GM18861 (cell line): Measurements from ENCODE around the gene CPNE2.
A peak's percentile ranks its signal among the peaks of the same experiment; 100 is the strongest.

Experiments
- ATAC-seq: cut with Tn5 transposase; IDR thresholded peaks from one replicate; pipeline ENCODE4 v1.9.1; 2021; ENCODE audit not compliant: unreplicated experiment

Gene CPNE2

DNA sequence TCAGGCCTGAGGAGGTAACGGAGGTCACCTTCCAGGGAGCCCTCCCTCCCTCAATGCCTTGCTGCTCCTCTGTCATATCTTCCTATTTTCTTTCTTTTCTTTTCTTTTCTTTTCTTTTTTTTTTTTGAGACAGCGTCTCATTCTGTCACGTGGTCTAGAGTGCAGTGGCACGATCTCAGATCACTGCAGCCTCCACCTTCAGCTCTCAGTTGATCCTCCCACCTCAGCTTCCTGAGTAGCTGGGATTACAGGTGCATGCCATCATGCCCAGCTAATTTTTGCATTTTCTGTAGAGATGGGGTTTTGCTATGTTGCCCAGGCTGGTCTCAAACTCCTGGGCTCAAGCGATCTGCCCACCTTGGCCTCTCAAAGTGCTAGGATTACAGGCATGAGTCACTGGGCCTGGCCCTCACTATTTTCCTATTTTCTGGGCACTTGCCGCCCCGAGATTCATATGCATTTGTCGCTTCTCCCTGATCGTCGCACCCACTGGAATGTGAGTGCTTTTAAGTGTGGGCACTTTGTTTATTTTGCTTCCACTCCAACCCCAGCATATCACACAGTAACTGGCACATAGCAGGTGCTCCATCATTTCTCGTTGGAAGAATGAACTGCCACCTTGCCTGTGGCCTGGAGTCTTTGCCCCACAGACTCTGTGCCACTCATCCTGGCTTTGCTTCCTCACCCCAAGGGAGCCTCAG is 31.7 kb downstream of the CPNE2 start:
- no peak for ATAC-seq

DNA sequence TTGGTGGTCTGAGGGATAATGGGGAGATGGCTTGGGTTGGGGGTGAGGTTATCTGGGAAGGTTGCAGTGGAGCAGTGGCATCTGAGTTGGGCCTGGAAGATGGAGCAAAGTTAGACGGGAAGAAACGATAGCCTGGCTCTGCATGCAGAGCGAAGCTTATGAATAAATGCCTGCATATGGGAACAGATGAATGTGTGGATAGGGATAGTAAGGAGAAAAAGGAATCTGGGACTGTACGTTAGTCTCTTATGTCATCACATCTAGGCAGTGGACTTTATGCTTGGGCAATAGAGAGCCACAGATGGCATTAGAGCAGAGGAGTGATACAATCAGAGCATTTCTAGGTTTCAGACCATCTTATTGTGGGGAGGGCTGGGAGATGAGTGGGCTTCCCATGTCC is 33.0 kb downstream of the CPNE2 start:
- ATAC-seq, result no peak

DNA sequence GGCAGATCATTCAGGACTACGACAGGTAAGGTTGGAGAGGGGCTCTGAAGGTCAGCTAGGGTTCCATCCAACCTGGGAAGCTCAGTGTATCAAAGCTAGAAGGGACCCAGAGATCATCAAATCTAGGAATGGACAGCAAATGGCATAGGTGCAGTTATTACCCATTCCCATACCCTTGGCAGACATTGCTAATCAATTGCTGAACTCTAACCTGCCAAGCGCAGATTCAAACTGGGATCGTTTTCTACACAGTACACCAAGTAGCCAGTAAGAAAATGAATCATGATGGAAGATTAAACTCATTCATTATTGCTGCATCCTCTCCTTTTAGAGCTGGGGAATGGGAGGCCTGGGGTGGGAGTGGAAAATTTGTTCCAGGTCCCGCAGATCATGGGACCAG is 33.6 kb downstream of the CPNE2 start:
- ATAC-seq, result no peak

DNA sequence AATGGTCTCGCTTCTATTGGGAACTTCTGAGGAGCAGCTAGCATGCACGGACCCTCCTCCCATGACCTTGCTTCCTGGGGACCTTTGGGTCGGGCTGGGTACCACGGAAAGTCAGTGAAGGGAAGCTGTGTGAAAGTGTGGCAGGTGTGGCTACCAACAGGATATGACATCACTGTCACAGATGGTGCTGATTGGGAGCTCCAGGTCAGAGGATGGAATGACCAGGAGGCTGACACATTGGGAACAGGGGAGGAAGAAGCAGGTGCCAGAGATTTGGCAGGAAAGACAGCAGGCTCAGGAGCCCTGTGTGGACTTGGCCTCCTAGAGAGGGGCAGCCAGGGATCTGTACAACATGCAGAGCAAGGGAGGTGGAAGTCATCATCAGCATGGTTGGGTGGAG is 34.0 kb downstream of the CPNE2 start:
- no peak for ATAC-seq

DNA sequence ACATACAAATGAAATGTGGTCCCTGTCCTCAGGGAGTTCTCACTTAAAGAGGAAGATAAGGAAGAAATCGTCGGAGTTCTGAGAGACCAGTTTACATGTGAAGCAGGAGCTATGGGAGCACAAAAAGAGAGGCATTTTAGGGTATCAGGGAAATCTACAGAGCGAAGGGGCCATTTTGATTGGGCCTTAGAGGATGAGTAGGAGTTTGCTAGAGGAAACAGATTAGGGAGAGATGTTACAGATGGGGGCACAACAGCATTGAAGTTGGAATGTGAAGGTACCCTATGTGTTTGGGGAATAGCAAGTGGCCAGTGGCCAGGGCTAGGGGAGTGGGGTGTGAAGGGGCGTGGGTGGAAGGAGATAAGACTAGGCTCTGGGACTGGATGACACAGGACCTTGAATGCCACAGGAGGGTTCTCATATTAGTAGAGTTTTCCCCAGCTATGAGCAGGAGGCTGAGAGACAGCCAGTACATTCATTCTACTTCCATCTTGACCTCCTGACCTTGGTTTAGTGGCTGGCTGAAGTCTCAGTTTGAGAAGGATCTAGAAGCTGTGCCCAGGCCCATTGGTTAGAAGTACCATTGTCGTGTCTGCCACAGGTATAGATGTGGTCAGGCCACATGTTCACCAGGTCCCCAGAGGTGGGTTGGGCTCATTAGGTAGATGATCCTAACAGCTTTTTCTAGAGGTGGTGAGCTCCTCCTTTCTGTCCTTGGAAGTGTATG is 34.8 kb downstream of the CPNE2 start:
- ATAC-seq, result peak; percentile 70

DNA sequence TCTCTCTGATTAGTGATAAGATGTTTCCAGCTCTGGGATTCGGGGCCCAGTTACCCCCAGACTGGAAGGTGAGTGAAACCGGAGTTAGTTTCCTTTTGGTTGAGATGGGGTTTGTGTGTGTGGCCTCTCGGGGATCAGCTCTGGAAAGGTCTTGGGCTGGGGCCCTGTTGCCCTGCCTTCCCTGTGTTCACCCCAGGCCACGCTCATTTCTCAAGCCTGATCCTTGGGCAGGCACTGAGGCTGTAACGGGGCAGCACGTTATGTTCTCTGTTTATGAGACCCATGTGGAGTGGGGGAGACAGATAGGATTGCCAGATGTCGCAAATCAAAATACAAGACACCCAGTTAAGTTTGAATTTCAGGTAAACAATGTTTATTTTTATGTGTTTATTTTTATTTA is 35.5 kb downstream of the CPNE2 start:
- ATAC-seq, result no peak

DNA sequence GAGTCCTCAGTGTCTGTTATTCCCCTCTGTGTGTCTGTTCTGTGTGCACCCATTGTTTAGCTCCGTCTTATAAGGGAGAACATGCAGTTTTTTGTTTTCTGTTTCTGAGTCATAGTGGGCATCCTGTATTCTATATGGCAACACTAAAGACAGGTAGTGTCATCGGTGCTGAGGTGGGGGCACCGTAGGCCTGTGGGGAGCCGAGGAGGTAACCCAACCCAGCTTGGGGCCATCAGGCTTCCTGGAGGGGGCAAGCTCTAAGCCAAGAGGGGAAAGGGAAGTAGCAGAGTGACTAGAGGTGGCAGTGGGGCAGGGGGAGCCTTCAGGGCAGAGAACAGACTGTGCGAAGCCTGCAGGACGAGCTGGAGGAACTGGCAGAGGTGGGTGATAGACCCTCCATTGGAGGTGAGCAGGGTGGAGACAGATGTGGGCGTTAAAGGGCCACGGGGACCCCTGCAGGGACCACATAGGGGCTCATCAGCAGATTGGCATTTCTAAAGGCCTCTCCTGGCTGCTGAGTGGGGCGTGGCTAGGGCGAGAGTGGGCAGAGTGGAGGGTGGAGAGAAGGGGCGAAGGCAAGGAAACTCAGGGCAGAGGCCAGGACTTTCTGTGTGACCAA is 36.5 kb downstream of the CPNE2 start:
- ATAC-seq, result peak; percentile 52

DNA sequence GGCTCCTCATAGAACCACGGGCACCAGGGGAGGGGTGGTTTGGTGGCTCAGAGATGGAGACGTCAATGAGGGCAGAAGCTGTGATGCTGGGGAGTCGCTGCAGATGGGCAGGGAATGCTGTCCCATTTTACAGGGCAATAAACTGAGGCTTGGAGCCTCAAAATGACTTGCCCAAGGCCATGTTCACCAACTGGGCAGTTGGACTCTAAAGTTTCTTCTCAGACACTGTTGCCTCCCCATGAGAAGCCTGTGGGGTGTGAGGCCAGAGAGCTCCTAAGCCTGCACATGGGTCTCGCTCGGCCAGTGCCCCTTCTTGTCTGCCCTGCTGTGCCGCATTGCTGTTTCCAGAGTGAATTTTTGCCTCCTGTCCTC is 38.6 kb downstream of the CPNE2 start:
- ATAC-seq, result no peak

DNA sequence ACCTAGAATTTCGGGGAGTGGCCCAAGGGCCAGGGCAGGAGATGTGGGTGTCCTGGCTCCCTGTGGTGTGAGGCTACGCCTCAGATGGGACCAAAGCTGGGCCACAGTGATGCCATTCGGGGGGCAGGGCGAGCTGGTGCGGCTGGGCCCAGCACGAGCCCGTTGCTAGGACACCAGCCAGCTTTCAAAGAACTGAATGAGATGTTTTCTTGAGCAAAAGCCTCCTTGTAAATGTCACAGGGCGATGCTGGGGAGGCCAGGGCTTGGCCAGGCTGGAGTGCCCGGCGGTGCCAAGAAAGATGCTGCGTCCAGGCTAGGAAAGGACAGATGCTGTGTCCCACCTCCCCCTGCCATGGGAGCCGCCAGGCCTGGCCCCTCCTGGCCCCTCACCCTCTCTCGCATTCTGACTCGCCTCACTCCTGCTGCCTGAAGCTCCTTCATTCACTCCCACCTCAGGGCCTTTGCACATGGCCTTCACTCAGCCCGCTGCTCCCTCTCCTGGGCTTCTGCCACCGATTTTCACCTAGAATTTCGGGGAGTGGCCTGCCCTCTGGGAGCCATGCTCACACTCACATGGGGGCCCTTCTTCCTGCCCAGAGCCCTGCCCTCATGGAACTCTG is 39.1 kb downstream of the CPNE2 start:
- ATAC-seq, result no peak

DNA sequence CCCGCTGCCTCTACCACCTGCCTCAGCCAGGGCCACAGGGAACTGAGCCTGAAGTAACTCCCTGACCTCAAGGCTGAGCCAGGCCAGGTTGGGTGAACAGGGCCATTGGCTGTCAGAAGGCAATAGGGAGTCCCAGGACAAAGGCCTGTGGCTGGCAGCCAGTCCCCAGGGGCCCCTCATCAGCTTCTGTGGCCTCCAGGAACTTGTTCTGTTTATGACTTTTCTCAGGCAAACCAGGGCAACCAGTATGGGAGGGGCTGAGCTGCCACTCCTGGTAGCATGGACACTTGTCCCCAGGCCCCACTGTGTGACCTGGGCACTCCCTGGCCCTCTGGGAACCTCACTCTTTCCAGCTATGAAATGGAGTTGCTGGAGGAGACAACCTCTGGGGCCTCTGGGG is 40.1 kb downstream of the CPNE2 start:
- ATAC-seq, result no peak

DNA sequence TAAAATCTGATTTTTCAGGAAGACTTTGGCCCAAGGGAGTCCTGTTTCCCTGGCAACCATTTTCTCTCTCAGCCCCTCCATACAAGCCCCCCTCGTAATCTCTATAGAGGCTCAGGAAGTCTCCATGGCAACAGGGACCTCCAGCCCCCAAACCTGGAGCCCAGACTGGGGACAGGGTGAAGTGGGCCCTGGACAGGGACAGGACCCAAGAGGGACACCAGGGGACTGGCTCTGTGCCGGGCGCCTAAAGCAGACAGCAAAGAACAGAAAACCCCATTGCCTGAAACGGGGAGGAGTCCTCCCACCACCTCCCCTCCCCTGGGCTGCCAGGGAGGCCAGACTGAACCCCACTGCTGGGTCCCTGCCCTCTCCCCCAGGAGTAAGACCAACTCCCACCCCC is 40.6 kb downstream of the CPNE2 start:
- ATAC-seq, result no peak

DNA sequence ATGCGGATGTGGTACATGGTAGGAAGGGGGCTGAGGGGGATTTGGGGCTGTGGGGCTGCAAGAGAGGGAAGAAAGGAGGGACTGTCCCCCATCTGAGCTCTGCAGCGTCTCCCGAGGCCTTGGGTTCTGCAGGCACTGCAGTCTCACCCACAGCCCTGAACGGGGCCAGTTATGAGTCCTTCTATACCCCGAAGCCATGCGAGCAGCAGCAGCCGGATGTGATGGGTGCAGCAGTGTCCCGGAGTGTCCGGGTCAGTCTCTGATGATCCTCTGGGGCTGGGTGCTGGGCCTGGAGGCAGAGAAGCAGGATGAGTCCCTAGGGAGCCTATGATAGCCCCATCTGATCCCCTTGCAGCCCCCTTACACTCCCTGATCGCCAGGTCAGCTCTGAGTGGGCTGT is 41.5 kb downstream of the CPNE2 start:
- ATAC-seq, result no peak

DNA sequence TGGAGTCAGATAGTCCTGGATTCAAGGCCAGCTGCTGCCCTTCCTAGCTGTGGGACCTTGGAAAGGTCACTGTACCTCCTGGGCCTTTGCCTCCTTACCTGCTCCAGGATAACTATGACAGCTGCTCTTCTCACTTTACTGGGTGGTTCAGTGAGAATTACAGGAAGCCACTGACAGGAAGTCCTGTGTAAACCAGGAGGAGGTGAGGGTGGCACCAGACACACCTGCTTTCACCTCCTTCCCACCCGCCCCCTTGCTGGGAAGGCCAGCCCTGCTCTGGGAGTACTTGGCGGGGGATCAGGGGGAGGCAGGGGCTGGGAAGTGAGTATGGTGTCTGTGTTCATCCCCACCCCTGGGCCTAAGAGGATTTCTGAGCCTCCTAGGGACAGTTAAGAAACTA is 42.6 kb downstream of the CPNE2 start:
- no peak for ATAC-seq

DNA sequence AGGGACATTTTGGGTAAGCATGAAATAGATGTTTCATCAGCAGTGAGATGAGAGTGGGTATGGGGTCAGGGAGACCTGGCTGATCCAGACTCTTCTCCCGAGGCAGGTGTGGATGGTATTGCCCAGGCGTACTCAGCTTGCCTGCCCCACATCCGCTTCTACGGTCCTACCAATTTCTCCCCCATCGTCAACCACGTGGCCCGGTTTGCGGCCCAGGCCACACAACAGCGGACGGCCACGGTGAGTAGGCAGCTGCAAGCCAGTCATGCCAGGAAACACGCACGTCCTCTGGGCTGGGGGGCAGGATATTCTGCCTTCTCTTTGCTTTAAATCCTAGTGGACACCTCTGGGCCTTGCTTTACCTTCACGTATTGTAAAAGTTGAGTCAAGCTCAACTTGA is 44.7 kb downstream of the CPNE2 start:
- ATAC-seq, result no peak

DNA sequence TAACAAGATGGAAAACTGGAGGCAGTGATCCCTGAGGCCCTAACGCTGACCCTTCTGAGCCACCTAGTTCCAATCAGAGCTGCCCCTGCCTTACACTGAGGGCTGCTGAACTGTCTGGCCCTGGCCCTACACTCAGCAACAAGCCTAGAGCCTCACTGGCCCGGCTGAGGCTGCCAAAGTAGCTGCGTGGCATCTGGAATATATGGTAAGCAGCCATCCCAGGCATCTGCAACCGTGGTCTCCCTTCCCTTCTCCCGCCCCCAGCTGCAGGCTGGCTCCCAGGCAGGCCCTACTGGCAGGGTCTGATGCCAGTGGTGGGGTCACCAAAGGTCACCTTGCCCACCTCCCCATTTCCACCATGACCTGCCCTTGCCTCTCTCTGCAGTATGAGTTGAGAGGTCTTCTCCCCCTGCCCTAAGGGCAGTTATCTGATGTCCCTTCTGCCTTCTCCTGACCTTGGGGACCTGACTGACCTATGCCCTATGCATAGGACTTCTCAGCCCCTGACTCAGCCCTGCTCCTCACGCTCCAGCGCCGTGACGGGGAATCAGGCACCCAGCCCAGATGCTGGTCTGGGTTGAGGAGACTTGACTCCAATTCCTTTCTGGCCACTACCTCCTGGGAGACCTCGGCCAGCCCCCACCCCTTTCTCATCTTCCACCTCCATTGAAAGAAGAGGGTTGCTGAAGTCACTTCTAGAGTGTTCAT is 45.3 kb downstream of the CPNE2 start:
- ATAC-seq, result no peak

DNA sequence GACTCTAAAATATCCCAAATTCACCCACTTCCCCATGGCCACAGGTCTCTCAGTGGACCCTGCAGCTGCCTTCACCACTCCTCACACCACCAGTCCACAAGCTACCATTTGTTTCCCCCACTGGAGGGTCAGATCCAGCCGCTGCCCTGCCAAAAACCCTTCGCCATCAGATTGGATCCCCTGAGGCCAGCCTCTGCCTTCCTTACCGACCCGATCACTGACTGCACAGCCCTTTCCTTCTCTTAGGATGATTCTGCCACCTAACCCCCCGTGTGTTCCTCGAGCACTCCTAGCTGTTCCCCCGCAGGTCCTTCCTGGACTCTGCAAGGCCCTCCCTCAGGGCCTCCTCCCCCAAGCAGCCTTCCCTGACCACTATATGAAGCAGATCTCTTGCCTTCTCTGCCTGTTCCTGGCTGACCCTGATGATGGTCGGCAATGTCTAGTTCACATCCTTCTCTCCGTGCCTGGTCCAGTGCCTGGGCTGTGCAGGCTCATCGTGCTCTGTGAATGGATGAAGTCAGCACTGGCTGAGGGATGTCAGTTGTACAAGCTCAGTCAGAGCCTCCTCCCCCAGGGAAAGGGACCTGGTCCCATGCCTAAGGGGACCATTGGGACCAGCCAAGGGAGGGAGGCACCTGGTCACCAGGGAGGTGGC is 46.0 kb downstream of the CPNE2 start:
- ATAC-seq, result no peak

DNA sequence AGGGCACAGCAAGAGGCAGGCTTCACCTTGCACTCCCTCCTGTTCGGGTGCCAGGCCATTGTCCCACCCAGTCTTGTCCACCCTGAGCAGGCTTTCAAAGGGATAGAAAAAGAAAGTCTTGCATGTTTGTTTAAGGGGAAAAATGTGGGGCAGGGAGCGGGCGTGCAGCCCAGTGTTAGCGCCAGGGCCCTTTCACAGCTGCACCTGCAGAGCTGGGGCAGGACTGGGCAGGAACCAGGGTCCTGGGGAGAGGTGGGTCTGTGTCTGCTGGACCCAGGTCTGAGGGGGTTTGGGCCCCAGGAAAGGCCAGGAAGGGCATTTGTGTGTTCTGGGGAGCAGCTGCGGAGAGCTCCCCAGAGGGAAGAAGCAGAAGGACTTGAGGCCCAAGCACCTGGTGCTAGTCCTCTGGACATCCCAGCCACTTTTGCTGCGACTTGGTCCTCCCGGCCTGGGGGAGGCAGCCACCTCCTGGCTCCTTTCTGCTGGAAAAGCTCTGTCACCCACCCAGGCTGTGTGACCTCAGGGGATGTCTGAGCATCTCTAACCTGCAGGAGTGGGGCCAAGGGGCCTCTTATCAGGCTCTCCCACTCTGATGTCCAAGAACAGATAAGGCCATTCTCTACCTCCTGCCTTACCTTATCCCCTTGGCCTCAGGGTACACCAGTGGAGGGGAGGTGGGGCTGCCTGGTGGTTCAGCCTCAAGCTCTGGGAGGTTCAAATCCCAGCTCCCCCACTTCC is 48.7 kb downstream of the CPNE2 start:
- no peak for ATAC-seq

DNA sequence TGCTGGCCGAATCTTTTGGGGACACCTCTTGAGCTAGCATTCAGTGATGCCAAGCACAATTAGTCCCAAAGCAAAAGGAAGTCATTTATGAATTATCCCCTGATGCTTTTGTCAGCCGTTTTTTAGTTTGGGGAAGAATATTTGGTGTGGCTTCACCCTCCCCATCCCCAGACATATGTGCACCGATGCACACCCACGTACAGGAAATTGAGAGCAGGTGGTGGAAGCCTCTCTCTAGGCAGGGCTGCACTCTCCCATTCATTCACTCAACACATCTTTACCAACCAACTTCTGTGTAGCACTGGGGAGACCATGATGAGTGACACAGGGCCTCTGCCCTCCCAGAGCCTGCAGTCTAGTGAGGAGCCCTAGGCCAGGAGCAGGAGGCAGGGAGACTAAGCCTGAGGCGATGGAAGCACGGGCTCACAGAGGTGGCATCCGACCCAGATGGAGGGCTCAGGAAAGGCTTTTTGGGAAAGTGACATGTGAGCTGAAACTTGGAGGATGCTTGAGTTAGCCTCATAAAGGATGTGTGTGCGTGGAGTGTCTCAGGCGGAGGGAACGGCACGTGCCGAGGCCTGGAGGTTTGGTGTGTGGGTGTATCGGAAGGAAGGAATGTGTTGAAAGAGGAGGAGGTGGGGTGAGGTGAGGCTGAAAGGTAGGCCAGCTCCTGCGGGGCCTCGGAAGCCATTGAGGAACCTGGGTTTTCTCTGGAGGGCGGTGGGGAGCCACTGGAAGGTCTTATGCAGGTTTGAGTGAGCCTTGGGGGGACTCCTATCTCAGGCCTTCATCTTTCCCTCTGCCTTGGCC is 49.6 kb downstream of the CPNE2 start:
- no peak for ATAC-seq

DNA sequence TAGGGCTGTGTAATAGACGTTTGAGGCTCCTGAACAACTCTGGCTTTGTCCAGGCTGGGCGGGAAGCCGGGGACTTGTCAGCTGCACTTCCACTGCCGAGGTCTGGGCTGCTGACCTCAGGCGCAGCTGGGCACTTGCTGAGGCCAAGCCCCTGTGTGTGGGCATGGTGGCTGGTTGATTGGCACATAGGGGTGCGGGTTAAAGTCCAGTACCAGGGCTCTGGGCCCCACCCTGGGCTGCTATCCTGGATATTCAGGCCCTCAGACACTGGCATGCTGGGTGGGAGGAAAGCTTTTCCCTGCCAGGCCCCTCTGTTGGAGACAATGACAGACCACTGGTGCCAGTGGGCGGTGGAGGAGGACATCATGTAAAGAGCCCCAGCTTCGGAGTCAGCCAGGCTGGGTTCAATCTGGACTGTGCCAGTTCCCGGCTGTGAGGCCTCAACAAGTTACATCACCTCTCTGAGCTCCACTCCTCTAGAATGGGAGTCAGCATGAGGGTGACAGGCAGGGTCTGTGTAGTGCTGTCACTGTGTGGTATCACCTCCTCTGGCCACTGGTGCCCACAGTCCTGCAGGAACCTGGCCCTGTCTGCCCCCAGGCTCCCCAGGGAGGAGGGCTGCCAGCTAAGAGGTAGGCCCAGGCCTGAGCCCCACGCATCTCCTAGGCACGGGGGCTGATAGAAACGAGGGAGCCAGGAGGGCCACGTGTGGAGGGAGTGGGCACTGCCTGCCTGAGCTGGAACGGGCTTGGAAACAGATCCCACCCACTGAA is 51.0 kb downstream of the CPNE2 start:
- no peak for ATAC-seq
